Skeletal muscle tissue (tissue), 4 donors: ENCODE data around the gene KCNQ2. TPM values are rescaled to one million over a fixed set of nuclear protein-coding genes. Genes with fewer than 3 reads are reported as not detected.

Experiments
- H3K27ac ChIP-seq: one replicate; pipeline ENCODE4 v1.7.0; 2013; ENCODE audit warnings: mild to moderate bottlenecking, low read depth, low read length, inconsistent platforms
- H3K27me3 ChIP-seq, 3 donors: one replicate each; pipeline ENCODE4 v1.7.0; 2013; ENCODE audit warnings: low read length in 3 of 3; ENCODE audit not compliant: control insufficient read depth in 3 of 3, insufficient read depth in 3 of 3
- H3K36me3 ChIP-seq, 3 donors: one replicate each; pipeline ENCODE4 v1.7.0; 2013; ENCODE audit warnings: low read length in 3 of 3; ENCODE audit not compliant: control insufficient read depth in 3 of 3, insufficient read depth in 3 of 3
- H3K4me1 ChIP-seq, 3 donors: one replicate each; pipeline ENCODE4 v1.7.0; 2013; ENCODE audit warnings: low read length in 3 of 3, mild to moderate bottlenecking in 3 of 3; ENCODE audit not compliant: control insufficient read depth in 3 of 3, insufficient read depth in 3 of 3
- H3K4me3 ChIP-seq, 3 donors: one replicate each; pipeline ENCODE4 v1.7.0; 2013; ENCODE audit warnings: low read length in 3 of 3
- H3K9ac ChIP-seq, 3 donors: one replicate each; pipeline ENCODE4 v1.7.0; 2013; ENCODE audit warnings: low read length in 3 of 3, mild to moderate bottlenecking in 3 of 3, moderate library complexity in 2 of 3, low read depth in 1 of 3
- H3K9me3 ChIP-seq, 3 donors: one replicate each; pipeline ENCODE4 v1.7.0; 2013; ENCODE audit warnings: low read length in 3 of 3; ENCODE audit not compliant: control insufficient read depth in 3 of 3
- total RNA-seq: library from RNA; depleted of rRNA; stranded (reverse); fragments of >200 nt; gene quantifications from one replicate; pipeline ENCODE4 v1.2.3, GENCODE V29; 2014
- donor health status: Osteomylitis.

KCNQ2 gene
- total RNA-seq, result 1.6 TPM

DNA sequence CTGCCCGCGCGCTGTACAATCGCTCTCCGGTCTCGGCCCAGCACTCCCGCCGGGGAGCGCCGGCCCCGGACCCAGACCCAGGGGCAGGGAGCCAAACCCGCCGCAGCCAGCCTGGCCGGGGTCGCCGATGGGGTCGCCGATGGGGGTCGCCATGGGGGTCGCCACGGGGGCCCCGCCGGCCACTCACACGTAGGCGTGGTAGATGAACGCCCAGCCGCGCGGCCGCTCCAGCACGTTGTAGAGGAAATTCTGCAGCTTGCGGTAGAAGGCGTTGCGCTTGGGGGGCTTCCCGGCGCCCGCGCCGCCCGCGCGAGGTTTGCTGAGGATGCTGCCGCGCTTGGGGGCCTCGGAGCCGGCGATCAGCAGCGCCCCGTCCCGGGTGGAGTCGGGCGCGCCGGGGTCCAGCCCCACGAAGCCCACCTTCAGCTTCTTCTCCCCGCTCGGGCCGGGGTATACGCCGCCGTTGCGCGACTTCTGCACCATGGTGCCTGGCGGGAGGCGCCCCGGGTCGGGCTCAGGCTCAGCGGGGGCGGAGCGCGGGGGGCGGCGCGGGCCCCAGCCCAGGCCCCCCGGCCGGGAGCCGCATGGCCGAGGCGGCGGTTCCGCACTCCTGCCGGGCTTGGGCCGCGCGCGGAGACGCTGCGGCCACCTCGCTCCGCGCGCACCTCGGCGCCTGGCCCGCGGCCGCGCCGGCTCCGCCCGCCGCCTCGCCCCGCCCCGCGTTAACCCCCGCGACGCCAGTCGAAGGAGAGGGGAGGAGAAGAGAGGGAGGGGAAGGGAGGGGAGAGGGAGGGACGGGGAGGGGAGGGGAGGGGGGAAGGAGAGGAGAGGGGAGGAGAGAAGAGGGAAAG is at the start of gene KCNQ2:
Gene KCNQ2 (minus strand): TSS at position 675 of the 851 bp plus-strand sequence. CDS start 192 bp downstream, at position 483.
- no peak within 1 kb of the TSS for H3K4me3 ChIP-seq
- peaks cover 70 to 79% (median 73%) of the 10 kb centered on the region in 3 donors for H3K27me3 ChIP-seq

DNA sequence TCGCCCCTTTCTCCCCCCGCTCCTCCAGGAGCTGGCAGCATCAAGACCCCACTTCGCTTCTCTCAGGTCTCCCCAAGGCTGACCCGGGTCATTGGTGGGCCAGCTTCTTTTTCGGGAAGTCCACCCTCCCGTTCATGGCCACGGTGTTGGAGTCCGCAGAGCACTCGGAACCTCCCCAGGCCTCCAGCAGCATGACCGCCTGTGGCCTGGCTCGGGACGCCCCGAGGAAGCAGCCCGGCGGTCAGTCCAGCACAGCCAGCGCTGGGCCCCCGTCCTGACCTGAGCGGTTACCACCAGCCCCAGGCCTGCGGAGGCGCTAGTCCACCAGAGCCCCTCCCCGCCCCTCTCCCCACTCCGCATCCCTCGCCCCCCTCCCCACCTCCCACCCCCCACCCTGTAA is 49.1 kb upstream of the KCNQ2 start:
- Histone ChIP-seq H3K9me3 (no peaks in the 10 kb centered on the region), H3K27me3 (no peaks in the 10 kb centered on the region), H3K9ac (peak overlapping the region; percentile 43 to 84 (median 81)), H3K4me3 (peak overlapping the region; percentile 62 to 80 (median 78)), H3K27ac (no peak overlapping the region), H3K36me3 (peaks cover 11 to 18% (median 12%) of the 10 kb centered on the region in 3 donors), H3K4me1 (peaks cover 22 to 36% (median 22%) of the 10 kb centered on the region in 3 donors)

More for the DNA sequence above, at the start of gene KCNQ2:
- Histone ChIP-seq H3K36me3 (no peaks in the 10 kb centered on the region), H3K27ac (no peak within 1 kb of the TSS), H3K9ac (no peak within 1 kb of the TSS), H3K9me3 (no peaks in the 10 kb centered on the region), H3K4me1 (peaks cover 0 to 3% (median 0%) of the 10 kb centered on the region in 3 donors)

DNA sequence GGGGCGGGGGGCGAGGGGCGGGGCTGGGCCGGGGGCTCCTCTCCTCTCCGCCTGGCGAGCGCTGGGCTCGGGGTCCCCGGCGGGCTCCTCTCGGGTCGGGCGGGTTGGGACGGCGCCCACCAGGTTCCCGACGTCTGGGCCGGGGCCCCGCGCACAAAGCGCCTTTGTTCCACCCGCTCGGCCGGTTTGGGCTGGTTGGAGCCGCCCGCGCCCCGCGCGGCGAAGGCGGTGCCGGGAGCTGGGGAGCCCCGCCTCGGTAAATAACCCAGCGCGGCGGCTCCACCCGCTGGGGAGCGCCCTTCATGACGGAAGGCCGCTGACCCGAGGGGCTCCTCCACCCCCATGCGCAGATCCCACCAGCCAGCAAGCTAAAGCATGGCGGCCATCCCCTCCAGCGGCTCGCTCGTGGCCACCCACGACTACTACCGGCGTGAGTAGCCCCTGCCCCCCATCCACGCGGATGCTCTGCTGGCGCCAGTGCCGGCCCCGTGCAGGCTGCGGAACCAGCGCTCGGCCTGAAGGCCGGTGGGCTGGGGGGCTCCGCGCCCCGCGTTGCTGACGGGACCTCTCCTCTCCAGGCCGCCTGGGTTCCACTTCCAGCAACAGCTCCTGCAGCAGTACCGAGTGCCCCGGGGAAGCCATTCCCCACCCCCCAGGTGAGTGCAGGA is 48.6 kb upstream of the KCNQ2 start:
- H3K4me1 ChIP-seq, result peaks cover 22 to 36% (median 22%) of the 10 kb centered on the region in 3 donors
- H3K9me3 ChIP-seq, result no peaks in the 10 kb centered on the region
- H3K9ac ChIP-seq, result peak overlapping the region; percentile 43 to 84 (median 81)
- H3K27me3 ChIP-seq, result no peaks in the 10 kb centered on the region
- peak overlapping the region; percentile 79 for H3K27ac ChIP-seq
- peak overlapping the region; percentile 62 to 80 (median 78) for H3K4me3 ChIP-seq
- peaks cover 11 to 18% (median 12%) of the 10 kb centered on the region in 3 donors for H3K36me3 ChIP-seq

DNA sequence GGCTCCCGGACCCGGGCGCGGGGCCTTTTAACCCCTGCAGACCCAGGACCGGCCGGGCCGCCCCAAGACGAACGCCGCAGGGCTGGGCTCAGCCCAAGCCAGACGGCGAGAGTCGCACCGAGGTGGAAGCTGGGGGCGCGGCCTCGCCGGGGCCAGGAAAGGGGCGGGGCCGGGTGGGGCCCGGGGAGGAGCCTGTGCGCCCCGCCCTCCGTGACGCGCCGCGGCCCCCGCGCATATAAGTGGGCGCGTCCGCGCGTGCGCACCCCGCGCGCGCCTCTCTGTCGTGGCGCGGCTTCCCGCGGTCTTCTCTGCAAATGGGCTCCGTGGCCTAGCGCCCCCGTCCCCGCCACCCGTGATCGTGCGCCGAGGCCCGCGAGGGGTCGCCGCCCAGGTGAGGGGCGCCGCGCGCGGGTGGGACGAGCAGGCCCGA is 48.1 kb upstream of the KCNQ2 start, which contains the start of gene PPDPF:
Gene PPDPF (plus strand): TSS at position 262 of the 430 bp plus-strand sequence. CDS start 544 bp downstream, outside the sequence.
- Histone ChIP-seq H3K4me1 (peaks cover 22 to 36% (median 22%) of the 10 kb centered on the region in 3 donors), H3K27ac (peak within 1 kb of the TSS; percentile 79), H3K9me3 (no peaks in the 10 kb centered on the region), H3K9ac (peak within 1 kb of the TSS; percentile 43 to 84 (median 81)), H3K4me3 (peak within 1 kb of the TSS; percentile 62 to 80 (median 78)), H3K27me3 (no peaks in the 10 kb centered on the region), H3K36me3 (peaks cover 11 to 18% (median 12%) of the 10 kb centered on the region in 3 donors)

DNA sequence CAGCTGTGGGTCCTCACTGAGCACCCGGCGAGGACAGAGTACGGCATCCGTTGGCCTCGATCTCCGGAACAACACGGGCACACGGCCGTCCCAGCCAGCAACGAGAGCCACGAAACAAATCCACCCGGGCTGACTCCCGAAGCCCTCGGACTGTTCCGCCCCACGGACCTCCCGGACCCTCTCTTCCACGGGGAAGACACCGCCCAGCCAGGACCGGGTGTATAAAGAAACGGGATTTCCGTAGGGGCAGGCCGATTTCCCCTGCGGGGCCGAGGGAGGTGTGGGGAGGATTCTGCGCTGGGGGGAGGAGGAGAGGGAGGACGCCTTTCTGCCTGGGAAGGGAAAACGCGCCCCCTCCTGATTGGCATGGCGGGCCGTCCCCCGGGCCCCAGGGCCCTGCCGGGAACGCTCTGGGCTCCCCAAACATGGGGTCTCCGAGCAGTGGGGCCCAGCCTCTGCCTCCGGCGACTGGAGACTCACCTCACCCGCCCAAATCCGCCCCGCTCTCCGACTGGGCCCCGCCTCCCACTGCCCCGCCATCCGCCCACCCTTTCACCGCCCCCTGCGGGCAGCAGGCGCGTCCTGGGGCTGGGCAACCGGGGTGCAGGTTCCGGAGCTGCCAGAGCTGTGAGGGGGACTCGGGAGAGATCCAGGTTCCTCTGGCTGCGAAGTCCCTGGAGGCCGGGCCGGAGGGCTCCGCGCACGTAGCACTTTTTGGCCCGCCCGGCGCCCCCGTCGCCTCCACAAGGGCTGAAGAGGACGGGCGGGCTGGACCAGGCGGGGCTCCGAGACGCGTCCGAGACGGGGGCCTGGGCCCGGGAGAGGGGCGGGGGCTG is 47.4 kb upstream of the KCNQ2 start:
- Histone ChIP-seq H3K9ac (peak overlapping the region in 2 of 3 donors; percentile 79 to 81), H3K27me3 (no peaks in the 10 kb centered on the region), H3K36me3 (peaks cover 11 to 18% (median 12%) of the 10 kb centered on the region in 3 donors), H3K9me3 (no peaks in the 10 kb centered on the region), H3K27ac (peak overlapping the region; percentile 79), H3K4me1 (peaks cover 22 to 36% (median 22%) of the 10 kb centered on the region in 3 donors), H3K4me3 (peak overlapping the region; percentile 60 to 80 (median 78))

DNA sequence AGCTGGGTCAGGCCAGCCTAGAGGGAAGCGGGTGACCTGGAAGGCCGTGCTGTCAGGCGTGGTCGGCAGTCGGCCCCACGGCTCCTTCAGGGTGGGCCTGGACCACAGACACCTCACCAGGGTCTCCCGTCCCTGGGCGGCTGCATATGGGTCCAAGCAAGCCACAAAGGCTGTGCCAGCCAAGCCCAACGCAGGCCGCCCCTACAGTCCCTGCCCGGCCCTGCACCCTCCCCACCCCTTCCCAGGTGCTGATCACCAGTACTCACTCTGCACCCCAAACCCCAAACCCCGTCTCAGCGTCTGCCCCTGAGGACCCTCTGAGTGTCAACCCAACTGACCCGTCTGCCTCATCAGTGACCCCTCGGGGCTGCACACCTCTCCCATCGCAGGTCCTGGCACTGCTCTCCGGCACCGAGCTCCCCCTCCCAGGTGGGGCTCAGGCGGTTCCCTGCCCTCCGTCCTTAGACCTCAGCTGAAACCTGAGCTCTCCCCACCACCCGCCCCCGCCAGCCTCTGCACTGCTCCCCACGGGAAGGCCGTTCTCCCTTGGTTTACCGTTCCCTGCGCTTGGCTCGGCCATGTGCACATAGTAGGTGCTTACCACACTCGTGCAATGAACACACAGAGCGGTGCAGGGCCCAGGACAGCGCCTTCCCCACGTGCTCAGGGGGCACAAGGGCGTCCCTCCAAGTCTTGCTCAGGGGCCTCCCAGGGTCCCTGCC is 46.7 kb upstream of the KCNQ2 start:
- H3K27me3 ChIP-seq, result no peaks in the 10 kb centered on the region
- peaks cover 11 to 18% (median 12%) of the 10 kb centered on the region in 3 donors for H3K36me3 ChIP-seq
- no peaks in the 10 kb centered on the region for H3K9me3 ChIP-seq
- peak overlapping the region; percentile 60 to 80 (median 78) for H3K4me3 ChIP-seq
- H3K9ac ChIP-seq, result peak overlapping the region in 2 of 3 donors; percentile 79 to 81
- peak overlapping the region; percentile 79 for H3K27ac ChIP-seq
- peaks cover 22 to 36% (median 22%) of the 10 kb centered on the region in 3 donors for H3K4me1 ChIP-seq

DNA sequence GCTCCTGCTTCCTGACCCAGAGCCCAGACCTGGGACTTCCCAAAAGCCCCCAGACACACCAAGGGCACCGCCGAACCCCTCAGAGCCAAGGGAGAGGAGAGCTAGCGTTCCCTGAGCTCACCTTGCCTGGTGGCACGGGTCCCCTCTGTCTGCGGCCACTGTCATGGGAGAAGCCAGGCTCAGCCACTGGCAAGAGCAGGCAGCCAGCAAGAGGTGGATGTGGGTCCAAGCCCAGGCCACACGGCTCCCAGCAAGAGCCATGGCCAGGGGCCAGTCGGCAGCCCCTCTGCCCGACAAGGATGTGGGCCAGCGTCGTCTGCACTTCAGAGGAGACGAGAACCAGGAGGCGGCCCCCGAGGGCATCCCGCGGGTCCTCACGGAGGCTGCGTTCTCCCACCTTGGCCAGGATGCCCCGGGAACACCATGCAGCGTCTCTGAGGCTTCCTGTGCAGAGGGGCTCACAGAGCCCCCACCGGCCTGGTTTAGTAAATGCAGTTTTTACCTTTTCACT is 46.0 kb upstream of the KCNQ2 start:
- Histone ChIP-seq H3K27ac (no peak overlapping the region), H3K36me3 (peaks cover 11 to 18% (median 12%) of the 10 kb centered on the region in 3 donors), H3K4me3 (no peak overlapping the region), H3K27me3 (no peaks in the 10 kb centered on the region), H3K9me3 (no peaks in the 10 kb centered on the region), H3K4me1 (peaks cover 22 to 36% (median 22%) of the 10 kb centered on the region in 3 donors), H3K9ac (no peak overlapping the region)

DNA sequence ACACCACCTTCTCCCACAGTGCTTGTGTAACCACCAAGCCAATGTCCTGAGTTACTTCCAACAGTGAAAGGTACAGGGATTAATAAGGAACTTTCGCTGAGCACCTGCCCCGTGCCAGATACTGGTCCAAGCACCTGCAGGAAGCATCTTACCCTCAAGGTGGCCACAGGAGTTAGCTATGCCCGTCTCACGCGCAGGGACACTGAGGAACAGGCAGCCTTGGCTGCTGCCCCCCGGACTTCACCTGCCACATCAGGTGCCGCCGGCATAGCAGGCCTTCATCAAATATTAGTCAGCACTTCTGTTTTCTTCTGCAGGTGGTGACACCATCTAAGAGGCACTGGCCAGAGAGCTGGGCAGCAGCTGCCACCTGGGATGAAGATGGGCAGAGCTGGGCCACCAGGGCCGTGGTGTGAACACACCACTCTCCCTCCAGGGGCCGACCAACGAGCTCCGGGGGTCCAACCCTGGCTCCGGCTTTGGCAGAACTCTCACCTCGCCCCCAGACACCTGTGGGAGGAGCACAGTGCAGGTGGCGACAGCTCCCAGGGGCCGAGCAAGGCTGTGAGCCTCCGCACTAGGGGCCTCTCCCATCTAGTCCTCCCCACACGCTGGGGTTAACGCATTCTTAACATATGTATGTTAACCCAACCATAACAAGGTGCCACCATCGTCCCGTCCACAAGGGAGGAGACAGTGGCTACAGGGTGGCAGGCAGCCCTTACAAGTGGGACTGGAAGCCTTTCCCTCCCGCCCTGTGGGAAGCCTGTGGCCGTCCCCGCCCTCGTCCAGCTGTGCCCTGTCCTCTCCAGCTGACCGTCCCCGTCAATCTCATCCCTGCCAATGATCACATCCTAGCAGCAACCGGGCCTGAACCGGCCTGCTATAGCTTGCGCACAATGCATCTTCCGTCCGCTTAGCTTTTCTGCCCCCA is 45.2 kb upstream of the KCNQ2 start:
- no peak overlapping the region for H3K9ac ChIP-seq
- peaks cover 20 to 34% (median 22%) of the 10 kb centered on the region in 3 donors for H3K4me1 ChIP-seq
- H3K4me3 ChIP-seq, result no peak overlapping the region
- no peak overlapping the region for H3K27ac ChIP-seq
- no peaks in the 10 kb centered on the region for H3K27me3 ChIP-seq
- H3K36me3 ChIP-seq, result peaks cover 6 to 14% (median 7%) of the 10 kb centered on the region in 3 donors
- H3K9me3 ChIP-seq, result no peaks in the 10 kb centered on the region
